H1 (cell line): ENCODE results near the gene ABCD1. TPM values are rescaled to one million over a fixed set of nuclear protein-coding genes. Genes with fewer than 3 reads are reported as not detected.

Source experiments
- CTCF ChIA-PET: fragments of 300-600 bp; sonication (Branson Sonifier 250); formaldehyde crosslinking; loops from one replicate; lab custom pipeline; 2021; ENCODE audit not compliant: partially characterized antibody; lab: Charles Lee
- POLR2A ChIA-PET: fragments of 300-600 bp; sonication (Branson Sonifier 250); formaldehyde crosslinking; loops from one replicate; lab custom pipeline; 2021; ENCODE audit warnings: inconsistent platforms; ENCODE audit not compliant: partially characterized antibody; lab: Charles Lee
- DNase-seq, 2 experiments: peaks; one replicate each; pipeline versions ENCODE4 v3.0.0 to v3.0.0-alpha.2; 2010 to 2022; ENCODE audit warnings: low spot score in 2 of 2, low read depth in 1 of 2, mixed read lengths in 1 of 2
- FAIRE-seq: peaks from 2 replicates; lab custom pipeline; 2011; peaks lifted over from hg19 to GRCh38; lab: Jason Lieb, UNC
- H2AFZ ChIP-seq: 2 replicates; pipeline ENCODE4 v1.8.1; 2012; ENCODE audit warnings: low read length, inconsistent platforms
- H2AK5ac ChIP-seq: 2 replicates; pipeline ENCODE4 v1.6.1; 2013; ENCODE audit warnings: low read depth, low read length
- H2BK120ac ChIP-seq: replicated peaks from 2 replicates; pipeline ENCODE3; 2013; ENCODE audit warnings: low read depth, low read length, inconsistent platforms
- H2BK12ac ChIP-seq: 2 replicates; pipeline ENCODE4 v1.6.1; 2013; ENCODE audit warnings: low read depth, low read length
- H2BK15ac ChIP-seq: 2 replicates; pipeline ENCODE4 v1.6.1; 2013; ENCODE audit warnings: low read length
- H2BK20ac ChIP-seq: 2 replicates; pipeline ENCODE4 v1.6.1; 2013; ENCODE audit warnings: low read length
- H2BK5ac ChIP-seq: 2 replicates; pipeline ENCODE4 v1.6.1; 2013; ENCODE audit warnings: low read depth, low read length
- H3K14ac ChIP-seq: 2 replicates; pipeline ENCODE4 v1.6.1; 2013; ENCODE audit warnings: inconsistent platforms; ENCODE audit not compliant: insufficient read length
- H3K18ac ChIP-seq: 2 replicates; pipeline ENCODE4 v1.6.1; 2013; ENCODE audit warnings: low read length; ENCODE audit errors: extremely low read depth
- H3K23ac ChIP-seq: 2 replicates; pipeline ENCODE4 v1.6.1; 2013; ENCODE audit warnings: inconsistent platforms; ENCODE audit not compliant: insufficient read length
- H3K23me2 ChIP-seq: 2 replicates; pipeline ENCODE4 v1.6.1; 2013; ENCODE audit warnings: low read depth, low read length
- H3K27ac ChIP-seq: 2 replicates; pipeline ENCODE4 v1.6.1; 2011; ENCODE audit warnings: low read depth, low read length, inconsistent platforms
- H3K27me3 ChIP-seq, 4 experiments: replicated peaks in 1 of 4; 1 replicate in 1 of 4; 2 replicates in 3 of 4; pipeline versions ENCODE4 v1.6.1 to v1.8.1; 2011 to 2013; ENCODE audit warnings: low read length in 3 of 4, mild to moderate bottlenecking in 3 of 4, inconsistent platforms in 2 of 4, mixed read lengths in 2 of 4, moderate library complexity in 1 of 4; ENCODE audit not compliant: control insufficient read depth in 3 of 4, insufficient read depth in 3 of 4; ENCODE audit errors: extremely low read depth in 1 of 4
- H3K36me3 ChIP-seq, 4 experiments: 2 replicates each; pipeline versions ENCODE4 v1.6.1 to v1.8.1; 2011 to 2013; ENCODE audit warnings: mild to moderate bottlenecking in 4 of 4, low read length in 3 of 4, moderate library complexity in 2 of 4, control low read depth in 1 of 4, inconsistent platforms in 1 of 4; ENCODE audit not compliant: insufficient read depth in 4 of 4, control insufficient read depth in 2 of 4
- H3K4ac ChIP-seq: replicated peaks from 2 replicates; pipeline ENCODE3; 2013; ENCODE audit warnings: low read length, low read depth, mixed read lengths, inconsistent platforms; ENCODE audit not compliant: insufficient read length
- H3K4me1 ChIP-seq, 4 experiments: replicated peaks in 1 of 4; 1 replicate in 1 of 4; 2 replicates in 3 of 4; pipeline versions ENCODE4 v1.6.1 to v1.8.1; 2011 to 2013; ENCODE audit warnings: low read length in 3 of 4, inconsistent platforms in 2 of 4, mixed read lengths in 1 of 4; ENCODE audit not compliant: insufficient read depth in 4 of 4, control insufficient read depth in 3 of 4
- H3K4me2 ChIP-seq, 2 experiments: 2 replicates each; pipeline versions ENCODE4 v1.6.1 to v1.8.1; 2011 to 2013; ENCODE audit warnings: low read depth in 2 of 2, low read length in 2 of 2, control low read depth in 1 of 2, inconsistent platforms in 1 of 2, mild to moderate bottlenecking in 1 of 2; ENCODE audit not compliant: insufficient read depth in 1 of 2
- H3K4me3 ChIP-seq, 4 experiments: fragments of 200-600, 300-600 bp in 1 of 4; sonication (generic), shearing (Covaris generic), sonication (Bioruptor Twin) in 1 of 4; 2 replicates each; pipeline versions ENCODE4 v1.5.1 to v1.8.1; 2011 to 2016; ENCODE audit warnings: low read length in 4 of 4, low read depth in 3 of 4, control low read depth in 2 of 4, inconsistent platforms in 2 of 4, mild to moderate bottlenecking in 2 of 4, mixed read lengths in 1 of 4, moderate library complexity in 1 of 4; ENCODE audit not compliant: insufficient read depth in 2 of 4; ENCODE audit errors: extremely low read depth in 1 of 4
- H3K56ac ChIP-seq: replicated peaks from 2 replicates; pipeline ENCODE3; 2013; ENCODE audit warnings: low read depth, mild to moderate bottlenecking, mixed read lengths, low read length, inconsistent platforms; ENCODE audit not compliant: insufficient read length
- H3K79me1 ChIP-seq: 2 replicates; pipeline ENCODE4 v1.6.1; 2013; ENCODE audit warnings: low read depth, low read length, control low read depth
- H3K79me2 ChIP-seq, 2 experiments: 2 replicates each; pipeline versions ENCODE4 v1.6.1 to v1.8.1; 2012 to 2013; ENCODE audit warnings: low read length in 2 of 2, mild to moderate bottlenecking in 2 of 2, inconsistent platforms in 1 of 2; ENCODE audit not compliant: insufficient read depth in 2 of 2, control insufficient read depth in 1 of 2
- H3K9ac ChIP-seq, 4 experiments: replicated peaks in 1 of 4; 1 replicate in 1 of 4; 2 replicates in 3 of 4; pipeline versions ENCODE4 v1.6.1 to v1.8.1; 2011 to 2013; ENCODE audit warnings: low read depth in 3 of 4, low read length in 3 of 4, control low read depth in 2 of 4, mild to moderate bottlenecking in 2 of 4, moderate library complexity in 2 of 4, inconsistent platforms in 1 of 4; ENCODE audit errors: extremely low read depth in 1 of 4
- H3K9me3 ChIP-seq, 2 experiments: 2 replicates each; pipeline versions ENCODE4 v1.6.1 to v1.8.1; 2012 to 2013; ENCODE audit warnings: mild to moderate bottlenecking in 2 of 2, moderate library complexity in 2 of 2, control low read depth in 1 of 2, inconsistent platforms in 1 of 2, low read depth in 1 of 2, low read length in 1 of 2, mixed read lengths in 1 of 2; ENCODE audit not compliant: insufficient read depth in 2 of 2
- H4K20me1 ChIP-seq, 2 experiments: replicated peaks in 1 of 2; 2 replicates each; pipeline versions ENCODE3 to v1.8.1; 2011 to 2013; ENCODE audit warnings: inconsistent platforms in 2 of 2, low read length in 2 of 2, mild to moderate bottlenecking in 1 of 2; ENCODE audit not compliant: insufficient read depth in 2 of 2, control insufficient read depth in 1 of 2
- H4K5ac ChIP-seq: 2 replicates; pipeline ENCODE4 v1.6.1; 2013; ENCODE audit warnings: low read length, low read depth, mixed read lengths, inconsistent platforms; ENCODE audit not compliant: insufficient read length
- H4K8ac ChIP-seq: 2 replicates; pipeline ENCODE4 v1.8.0; 2013; ENCODE audit warnings: mild to moderate bottlenecking, moderate library complexity, low read length, inconsistent platforms; ENCODE audit not compliant: insufficient read depth; ENCODE audit errors: extremely low read depth
- H4K91ac ChIP-seq: replicated peaks from 2 replicates; pipeline ENCODE3; 2013; ENCODE audit warnings: low read length, mixed read lengths, inconsistent platforms; ENCODE audit not compliant: insufficient read length
- BACH1 ChIP-seq: IDR thresholded peaks from 2 replicates; pipeline ENCODE4 v1.6.1; 2012; ENCODE audit warnings: low read length, improper control_type of control experiment
- CHD1 ChIP-seq: IDR thresholded peaks from 2 replicates; pipeline ENCODE4 v1.6.1; 2012; ENCODE audit warnings: low read depth, low read length, improper control_type of control experiment
- CHD2 ChIP-seq: IDR thresholded peaks from 2 replicates; pipeline ENCODE4 v1.6.1; 2012; ENCODE audit warnings: low read length, improper control_type of control experiment
- CREB1 ChIP-seq: IDR thresholded peaks from 2 replicates; pipeline ENCODE4 v1.6.1; 2012; ENCODE audit warnings: inconsistent platforms
- CTCF ChIP-seq, 3 experiments: IDR thresholded peaks; 1 replicate in 2 of 3; 2 replicates in 1 of 3; pipeline versions ENCODE4 v1.5.1 to v1.6.1; 2011; ENCODE audit warnings: low read length in 3 of 3, mild to moderate bottlenecking in 3 of 3, inconsistent platforms in 2 of 3, low read depth in 1 of 3, moderate library complexity in 1 of 3; ENCODE audit not compliant: insufficient read depth in 1 of 3; ENCODE audit errors: control extremely low read depth in 1 of 3
- JUND ChIP-seq: IDR thresholded peaks from 2 replicates; pipeline ENCODE4 v1.6.1; 2011; ENCODE audit warnings: mild to moderate bottlenecking, improper control_type of control experiment, low read length
- KDM5A ChIP-seq: fragments of 200-600 bp; IDR thresholded peaks from 2 replicates; pipeline ENCODE4 v1.7.1; 2012; ENCODE audit warnings: mild to moderate bottlenecking, low read length, inconsistent platforms, mixed read lengths
- SIX5 ChIP-seq: IDR thresholded peaks from 2 replicates; pipeline ENCODE4 v1.6.1; 2011; ENCODE audit warnings: mild to moderate bottlenecking, low read depth, low read length
- SRF ChIP-seq: IDR thresholded peaks from 2 replicates; pipeline ENCODE4 v1.6.1; 2011; ENCODE audit warnings: mild to moderate bottlenecking, low read depth, low read length, moderate library complexity
- TBP ChIP-seq: IDR thresholded peaks from 2 replicates; pipeline ENCODE4 v1.6.1; 2011; ENCODE audit warnings: low read depth, low read length, improper control_type of control experiment
- TCF12 ChIP-seq: IDR thresholded peaks from 2 replicates; pipeline ENCODE4 v1.6.1; 2011; ENCODE audit warnings: low read depth, mild to moderate bottlenecking, low read length
- WGBS, 2 experiments: shearing (Covaris generic) in 1 of 2; methylation state at CpG; one replicate each; pipeline versions ENCODE4 v1.1.6 to v1.1.7; 2013 to 2015; ENCODE audit warnings: low lambda C conversion rate in 2 of 2, mixed read lengths in 2 of 2, inconsistent platforms in 1 of 2, low coverage in 1 of 2, missing lambda C conversion rate in 1 of 2; ENCODE audit not compliant: insufficient replicate concordance in 2 of 2, insufficient coverage in 1 of 2, insufficient read length in 1 of 2; ENCODE audit errors: extremely low coverage in 1 of 2, missing lambda C conversion rate in 1 of 2; 5-methylcytosine and 5-hydroxymethylcytosine counted together
- polyA plus RNA-seq, 7 experiments: library from polyadenylated mRNA; depleted of rRNA in 3 of 7; stranded (reverse) in 5 of 7; unstranded in 2 of 7; fragments of >200 nt in 5 of 7; fragments of 200-250 nt in 2 of 7; gene quantifications; 1 replicate in 5 of 7; 2 replicates in 1 of 7; 4 replicates in 1 of 7; pipeline versions ENCODE4 v1.2.1 to v1.2.3, GENCODE V29; 2011 to 2013; ENCODE audit warnings: missing spikeins in 2 of 7, mixed read lengths in 2 of 7
- total RNA-seq: library from RNA; stranded (reverse); fragmentation: NEBNext Ultra II Directional; extraction: Animal tissue kit (Norgen Biotek cat#: 25700); gene quantifications from 2 replicates; pipeline ENCODE4 v1.2.1, GENCODE V29; 2021
- TF ChIP-seq, protein P1 (sequence below): IDR thresholded peaks from 2 replicates; pipeline ENCODE4 v1.6.1; 2012; ENCODE audit warnings: low read length, inconsistent platforms

ABCD1 gene
- total and polyA plus RNA-seq, 2 of the 8 experiments (the other 6 are each of a cell fraction or from before 2014, with no cell fraction given) = 3.1 to 6.6 TPM

DNA sequence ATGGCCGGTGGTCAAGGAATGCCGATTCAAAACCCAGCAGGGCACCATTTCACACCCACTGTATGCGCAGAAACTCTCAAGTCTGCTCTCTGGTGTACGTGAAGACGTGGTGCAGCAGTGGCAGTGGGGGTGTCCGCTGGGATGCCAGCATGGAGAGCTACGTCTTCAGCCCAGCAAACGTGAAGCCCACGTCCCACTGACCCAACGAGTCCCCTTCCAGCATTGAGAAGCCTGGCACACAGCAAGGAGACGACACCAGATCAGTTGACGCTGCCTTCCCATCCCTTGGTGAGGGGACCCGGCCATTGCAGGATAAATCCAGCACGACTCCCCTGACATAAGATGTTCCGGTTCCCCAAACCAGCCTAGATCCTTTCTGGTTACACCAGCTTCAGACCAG, 37.2 kb downstream of the ABCD1 start:
- Histone ChIP-seq H2BK20ac (no peak overlapping the region), H4K91ac (no peak overlapping the region), H3K23me2 (no peaks in the 10 kb centered on the region), H3K4me3 (no peak overlapping the region), H3K4ac (no peak overlapping the region), H3K23ac (no peak overlapping the region), H3K4me2 (no peak overlapping the region), H3K18ac (no peak overlapping the region), H4K8ac (no peak overlapping the region), H3K14ac (no peak overlapping the region), H2BK120ac (no peak overlapping the region), H2AFZ (no peak overlapping the region), H2BK12ac (no peak overlapping the region), H3K27me3 (no peaks in the 10 kb centered on the region), H3K27ac (no peak overlapping the region), H3K36me3 (no peaks in the 10 kb centered on the region), H3K9ac (no peak overlapping the region), H2AK5ac (no peak overlapping the region), H3K4me1 (peaks cover 0 to 8% (median 4%) of the 10 kb centered on the region in 4 experiments; a peak in 5 of 7 replicates), H2BK5ac (no peak overlapping the region), H2BK15ac (no peak overlapping the region), H3K79me1 (no peaks in the 10 kb centered on the region), H4K5ac (no peak overlapping the region), H3K9me3 (no peaks in the 10 kb centered on the region), H4K20me1 (no peaks in the 10 kb centered on the region), H3K56ac (no peak overlapping the region), H3K79me2 (no peaks in the 10 kb centered on the region)
- POLR2A ChIA-PET = no interaction called here
- CTCF ChIA-PET = interaction anchor here (1.0 to 3.7 kb wide), 3 partner anchors 18 to 185 kb away, joined by 3 to 16 read pairs (median 10); partner anchors contain the start of gene SRPK3
- DNase-seq (no peak), FAIRE-seq (no peak)
- WGBS, 2 experiments = 96% methylated on average over 14 of the region's 15 CpGs; no CpG with 5 or more reads in 1 of the 2 experiments
- no peak for TF ChIP-seq TBP
- TF ChIP-seq, protein P1, sequence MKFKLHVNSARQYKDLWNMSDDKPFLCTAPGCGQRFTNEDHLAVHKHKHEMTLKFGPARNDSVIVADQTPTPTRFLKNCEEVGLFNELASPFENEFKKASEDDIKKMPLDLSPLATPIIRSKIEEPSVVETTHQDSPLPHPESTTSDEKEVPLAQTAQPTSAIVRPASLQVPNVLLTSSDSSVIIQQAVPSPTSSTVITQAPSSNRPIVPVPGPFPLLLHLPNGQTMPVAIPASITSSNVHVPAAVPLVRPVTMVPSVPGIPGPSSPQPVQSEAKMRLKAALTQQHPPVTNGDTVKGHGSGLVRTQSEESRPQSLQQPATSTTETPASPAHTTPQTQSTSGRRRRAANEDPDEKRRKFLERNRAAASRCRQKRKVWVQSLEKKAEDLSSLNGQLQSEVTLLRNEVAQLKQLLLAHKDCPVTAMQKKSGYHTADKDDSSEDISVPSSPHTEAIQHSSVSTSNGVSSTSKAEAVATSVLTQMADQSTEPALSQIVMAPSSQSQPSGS = no peak
- no peak for TF ChIP-seq CTCF (IDR thresholded peaks at IDR 0.05; ENCODE audit: control extremely low read depth in 1 of 3, insufficient read depth in 1 of 3, low read depth in 1 of 3, low read length in 3 of 3)
- no peak for TF ChIP-seq SIX5
- no peak for TF ChIP-seq CREB1
- TF ChIP-seq CHD1 = no peak
- no peak for TF ChIP-seq TCF12
- no peak for TF ChIP-seq KDM5A
- no peak for TF ChIP-seq CHD2
- no peak for TF ChIP-seq SRF
- no peak for TF ChIP-seq BACH1
- no peak for TF ChIP-seq JUND
